ENCODE data around the gene FBP2.
"Not testable (repeated sequence)": the region's sequence is repeated elsewhere in the genome, so short reads cannot be mapped to it uniquely, and the experiment has no call there.

GRCh38 chr9:94591046-94591545 lies 2.5 kb downstream of the FBP2 start:
- TF ChIP-seq RFX5 (IDR thresholded peaks at IDR 0.05; ENCODE audit: low read depth, low read length); POLR2A (IDR thresholded peaks at IDR 0.05; ENCODE audit: low read depth, low read length); USF2 (IDR thresholded peaks at IDR 0.05; ENCODE audit: low read depth, low read length); MAZ (IDR thresholded peaks at IDR 0.05; ENCODE audit: borderline replicate concordance, low read depth, low read length); MXI1 (IDR thresholded peaks at IDR 0.05; ENCODE audit: borderline replicate concordance, low read depth, low read length); RAD21 (IDR thresholded peaks at IDR 0.05; ENCODE audit: low read length); CEBPB (IDR thresholded peaks at IDR 0.05; ENCODE audit: low read depth, low read length); FOS (IDR thresholded peaks at IDR 0.05; ENCODE audit: low read depth, low read length); BHLHE40 (IDR thresholded peaks at IDR 0.05; ENCODE audit: low read depth, low read length): not testable (repeated sequence)
- TF ChIP-seq, protein P1, sequence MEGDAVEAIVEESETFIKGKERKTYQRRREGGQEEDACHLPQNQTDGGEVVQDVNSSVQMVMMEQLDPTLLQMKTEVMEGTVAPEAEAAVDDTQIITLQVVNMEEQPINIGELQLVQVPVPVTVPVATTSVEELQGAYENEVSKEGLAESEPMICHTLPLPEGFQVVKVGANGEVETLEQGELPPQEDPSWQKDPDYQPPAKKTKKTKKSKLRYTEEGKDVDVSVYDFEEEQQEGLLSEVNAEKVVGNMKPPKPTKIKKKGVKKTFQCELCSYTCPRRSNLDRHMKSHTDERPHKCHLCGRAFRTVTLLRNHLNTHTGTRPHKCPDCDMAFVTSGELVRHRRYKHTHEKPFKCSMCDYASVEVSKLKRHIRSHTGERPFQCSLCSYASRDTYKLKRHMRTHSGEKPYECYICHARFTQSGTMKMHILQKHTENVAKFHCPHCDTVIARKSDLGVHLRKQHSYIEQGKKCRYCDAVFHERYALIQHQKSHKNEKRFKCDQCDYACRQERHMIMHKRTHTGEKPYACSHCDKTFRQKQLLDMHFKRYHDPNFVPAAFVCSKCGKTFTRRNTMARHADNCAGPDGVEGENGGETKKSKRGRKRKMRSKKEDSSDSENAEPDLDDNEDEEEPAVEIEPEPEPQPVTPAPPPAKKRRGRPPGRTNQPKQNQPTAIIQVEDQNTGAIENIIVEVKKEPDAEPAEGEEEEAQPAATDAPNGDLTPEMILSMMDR (conservative IDR thresholded peaks at IDR 0.05; ENCODE audit: low read depth, low read length): not testable (repeated sequence)

Measured in IMR-90 (cell line).